Activated naive CD4-positive, alpha-beta T cell treated with anti-CD3 and anti-CD28 coated beads, Interleukin-2, amount 50 U/mL, for 16 hours (primary cell): ENCODE measurements around the gene INCA1.

Source experiments
- DNase-seq: peaks from one replicate; pipeline ENCODE4 v3.0.0-alpha.2; 2020

Gene INCA1

DNA sequence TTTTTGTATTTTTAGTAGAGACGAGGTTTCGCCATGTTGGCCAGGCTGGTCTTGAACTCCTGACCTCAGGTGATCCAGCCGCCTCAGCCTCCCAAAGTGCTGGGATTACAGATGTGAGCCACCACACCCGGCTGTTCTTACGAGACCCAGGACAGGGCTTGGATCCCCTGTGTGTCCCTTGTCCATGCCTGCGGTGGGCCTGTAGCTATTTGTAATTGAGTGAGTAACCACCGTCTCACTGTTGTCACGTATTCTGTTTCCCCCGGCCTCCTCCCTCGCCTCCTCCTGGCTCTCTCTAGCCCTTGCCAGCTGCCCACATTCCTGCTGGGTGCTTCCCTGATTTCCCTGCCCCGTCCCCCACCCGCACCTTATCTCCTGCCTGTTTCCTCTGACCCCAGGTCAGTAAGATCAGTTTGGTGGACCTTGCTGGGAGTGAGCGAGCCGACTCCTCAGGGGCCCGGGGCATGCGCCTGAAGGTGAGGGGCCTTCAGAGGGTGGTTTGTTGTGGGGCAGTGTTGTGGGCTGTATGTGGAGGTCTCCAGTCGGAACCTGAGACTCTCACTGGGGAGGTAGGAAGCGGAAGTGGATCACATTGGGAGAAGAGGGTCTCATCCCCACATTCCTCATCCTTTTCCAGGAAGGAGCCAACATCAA is 6.0 kb upstream of the INCA1 start:
- no peak for DNase-seq

DNA sequence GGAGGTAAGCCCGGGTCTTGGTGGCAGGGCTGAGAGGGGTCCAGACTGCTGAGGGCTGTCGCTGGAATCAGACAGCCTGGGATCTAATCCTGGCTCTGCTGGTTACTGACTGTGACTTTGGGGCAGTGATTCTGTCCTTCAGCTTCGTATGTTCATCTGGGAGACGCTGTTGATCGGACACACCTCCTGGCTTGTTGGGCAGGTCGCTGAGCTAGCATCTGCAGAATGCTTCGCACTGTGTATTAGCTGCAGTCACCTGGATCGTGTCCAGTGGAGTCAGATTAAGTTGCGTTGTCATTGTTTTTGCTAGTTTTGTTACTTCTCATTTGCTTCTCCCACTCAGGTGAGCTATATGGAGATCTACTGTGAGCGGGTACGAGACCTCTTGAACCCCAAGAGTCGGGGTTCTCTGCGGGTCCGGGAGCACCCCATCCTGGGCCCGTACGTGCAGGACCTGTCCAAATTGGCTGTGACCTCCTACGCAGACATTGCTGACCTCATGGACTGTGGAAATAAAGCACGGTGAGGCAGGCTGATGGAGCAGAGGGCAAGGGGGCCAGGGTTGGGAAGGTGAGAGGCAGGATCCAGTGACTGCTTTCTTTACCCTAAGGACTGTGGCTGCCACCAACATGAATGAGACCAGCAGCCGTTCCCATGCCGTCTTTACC is 4.9 kb upstream of the INCA1 start:
- no peak for DNase-seq

DNA sequence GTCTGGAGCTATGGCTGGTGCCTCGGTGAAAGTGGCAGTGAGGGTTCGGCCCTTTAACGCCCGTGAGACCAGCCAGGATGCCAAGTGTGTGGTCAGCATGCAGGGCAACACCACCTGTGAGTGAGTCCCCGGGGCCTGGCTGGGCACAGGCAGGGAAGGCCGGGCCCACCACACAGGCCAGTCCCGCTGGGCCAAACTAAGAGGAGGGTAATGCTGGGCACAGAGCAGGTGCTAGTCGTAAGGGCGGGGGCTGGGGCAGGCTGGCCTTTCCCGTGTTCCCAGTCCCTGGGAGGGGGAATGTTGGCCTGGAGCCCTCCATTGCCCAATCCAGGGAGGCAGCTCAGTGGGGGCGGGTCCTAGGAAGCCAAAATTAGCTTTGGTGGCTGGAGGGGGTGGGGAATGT is 2.9 kb upstream of the INCA1 start:
- no peak for DNase-seq

DNA sequence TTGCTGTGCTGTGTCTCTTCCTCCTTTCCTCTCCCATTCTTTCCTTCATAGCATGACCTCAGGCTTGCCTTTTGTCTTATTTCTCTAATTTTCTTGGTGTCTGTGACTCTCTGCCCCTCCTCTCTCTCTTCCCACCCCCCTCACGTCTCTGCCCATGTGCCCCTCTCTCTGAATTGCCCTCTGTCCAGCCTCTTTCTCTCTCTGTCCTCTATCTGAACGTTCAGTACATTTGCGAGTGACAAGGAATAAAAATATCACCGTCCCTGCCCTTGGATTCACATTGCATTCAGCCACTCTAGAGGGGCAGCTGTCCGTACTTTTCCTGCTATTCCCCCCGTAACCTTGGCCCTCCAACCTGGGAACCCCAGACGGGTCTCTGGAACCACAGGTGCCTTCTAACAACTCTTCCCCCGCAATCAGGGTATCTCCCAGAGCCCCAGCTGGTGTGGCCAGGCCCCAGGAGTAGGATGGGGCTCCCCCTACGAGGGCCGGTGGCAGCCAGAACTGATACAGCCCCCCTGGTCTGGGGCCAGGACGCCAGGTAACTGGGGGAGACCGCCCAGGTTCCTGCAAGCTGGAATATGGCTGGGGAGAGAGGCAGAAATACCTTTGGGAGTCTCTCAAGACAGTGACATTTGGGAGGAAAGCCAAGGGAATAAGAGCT is 2.2 kb upstream of the INCA1 start:
- no peak for DNase-seq

DNA sequence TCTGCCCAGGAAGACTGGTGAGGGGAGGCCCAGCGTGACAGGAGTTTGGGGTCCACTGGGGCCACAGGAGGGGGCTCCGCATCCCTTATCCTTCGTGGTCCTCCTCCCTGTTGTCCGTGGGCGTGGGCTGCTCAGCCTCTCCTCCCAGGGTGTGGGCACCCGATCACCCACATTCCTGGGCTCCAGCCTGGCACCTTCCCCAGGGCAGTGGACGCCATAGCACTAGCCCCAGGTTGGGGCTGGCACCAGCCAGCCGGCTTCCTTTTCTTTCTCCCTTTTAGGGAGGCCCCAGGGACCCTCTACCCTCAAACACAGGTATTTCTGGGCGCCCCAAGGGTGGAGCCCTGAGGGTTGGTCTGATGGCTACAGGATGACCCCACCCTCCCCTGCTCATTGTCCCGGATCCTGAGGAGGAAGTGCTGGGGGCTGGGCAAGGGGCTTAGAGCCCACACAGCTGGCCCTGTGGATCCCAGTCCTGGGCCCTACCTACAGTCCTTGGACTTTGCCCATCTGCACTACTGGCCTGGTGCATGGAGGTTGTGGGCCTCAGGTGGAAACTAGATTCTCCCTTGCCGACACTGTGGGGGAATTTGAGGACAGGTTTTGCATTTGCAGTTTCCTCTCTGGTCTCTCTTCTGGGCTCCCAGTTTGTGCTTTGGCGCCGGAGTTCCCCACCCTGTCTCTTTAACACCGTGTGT is 1.6 kb upstream of the INCA1 start:
- DNase-seq, result no peak

DNA sequence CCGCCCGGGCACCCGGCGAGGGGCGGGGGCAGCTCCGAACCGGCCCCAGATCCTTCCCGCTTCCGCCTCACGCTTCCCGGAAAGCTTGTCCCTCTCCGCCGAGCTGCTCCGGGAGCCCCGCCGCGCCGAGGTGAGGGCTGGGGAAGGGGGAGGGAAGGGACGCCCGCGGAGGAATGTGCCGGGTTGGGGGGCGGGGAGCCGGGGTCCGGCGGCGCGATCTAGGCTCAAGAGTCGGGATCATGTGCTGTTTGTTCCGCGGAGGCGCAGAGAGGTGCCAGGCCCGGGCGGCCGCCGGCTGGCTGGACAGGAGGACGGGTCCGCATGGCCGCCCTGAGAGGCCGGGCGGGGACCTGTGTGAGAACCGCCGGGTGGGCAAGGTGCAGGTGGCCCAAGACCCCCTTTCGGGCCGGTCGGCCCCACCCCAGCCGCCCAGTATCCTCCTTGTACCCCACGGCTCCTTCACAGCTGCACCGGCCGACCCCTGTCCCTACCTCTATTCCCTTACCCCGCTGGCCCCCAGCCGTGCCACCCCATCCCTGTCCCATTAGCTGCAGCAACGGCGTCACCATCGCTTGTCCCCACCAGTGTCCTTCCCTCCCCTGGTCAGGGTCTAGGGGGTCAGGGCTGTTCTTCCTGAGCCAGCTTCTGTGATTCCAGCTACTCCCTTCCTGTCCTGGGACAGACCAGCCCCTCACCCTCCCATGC is 857 bp upstream of the INCA1 start:
- DNase-seq, result no peak

DNA sequence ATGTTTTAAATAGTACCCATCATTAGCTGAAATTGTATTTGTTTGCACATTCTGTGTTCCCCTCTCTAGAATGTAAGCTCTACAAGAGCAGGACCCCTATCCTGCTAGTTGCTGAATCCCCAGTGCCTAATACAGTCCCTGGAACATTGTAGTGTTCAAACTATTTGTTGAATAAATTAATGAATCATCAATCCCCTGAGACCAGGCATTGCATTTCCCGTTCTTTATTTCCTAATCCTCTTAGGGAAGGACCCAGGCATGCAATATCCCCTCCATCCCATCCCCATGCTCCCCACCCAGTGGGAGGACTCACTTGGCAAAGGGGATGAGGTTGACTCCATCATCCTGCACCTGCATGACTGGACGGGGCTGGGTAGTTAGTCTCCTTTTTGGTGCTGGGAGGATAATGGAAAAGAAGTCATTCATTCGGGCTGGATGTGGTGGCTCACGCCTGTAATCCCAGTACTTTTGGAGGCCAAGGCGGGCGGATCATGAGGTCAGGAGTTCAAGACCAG is 3.2 kb downstream of the INCA1 start:
- DNase-seq, result no peak

DNA sequence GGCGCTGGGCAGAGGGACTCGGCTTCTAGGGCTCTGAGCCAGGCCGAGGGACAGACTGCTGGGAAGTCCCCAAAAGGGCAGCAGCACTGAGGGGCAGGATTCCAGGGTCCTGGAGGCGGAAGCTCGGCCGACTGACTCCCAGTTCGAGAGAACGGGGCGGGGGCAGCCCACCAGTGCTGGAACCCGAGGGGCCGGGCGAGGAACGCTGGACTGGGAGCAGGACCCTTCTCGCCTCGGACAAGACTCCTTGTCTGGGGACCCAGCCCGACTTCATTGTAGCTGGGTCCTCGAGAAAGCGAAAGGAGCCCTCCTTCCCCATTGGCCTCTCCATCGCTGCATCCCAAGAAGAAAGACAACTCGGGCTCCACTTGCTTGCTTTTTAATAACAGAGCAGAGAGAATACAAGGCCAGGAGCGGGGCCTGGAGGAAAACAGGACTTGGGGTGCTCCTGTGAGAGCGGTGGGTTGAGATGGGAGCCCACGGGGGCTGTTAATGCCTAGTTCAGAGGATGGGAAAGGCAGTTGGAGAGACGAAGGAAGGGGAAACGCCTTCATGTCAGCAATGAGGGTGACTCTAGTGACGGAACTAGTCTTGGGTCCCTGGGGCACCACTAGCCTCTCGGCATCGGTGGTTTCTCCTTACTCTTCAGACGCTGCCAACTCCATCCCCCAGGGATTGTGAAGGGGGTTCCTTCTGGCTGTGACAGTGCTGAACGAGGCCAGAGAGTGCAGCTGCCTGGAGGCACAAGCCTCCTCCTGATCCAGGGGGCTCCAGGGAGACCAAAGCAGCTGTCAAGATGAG is 9.4 kb downstream of the INCA1 start:
- DNase-seq, result no peak

DNA sequence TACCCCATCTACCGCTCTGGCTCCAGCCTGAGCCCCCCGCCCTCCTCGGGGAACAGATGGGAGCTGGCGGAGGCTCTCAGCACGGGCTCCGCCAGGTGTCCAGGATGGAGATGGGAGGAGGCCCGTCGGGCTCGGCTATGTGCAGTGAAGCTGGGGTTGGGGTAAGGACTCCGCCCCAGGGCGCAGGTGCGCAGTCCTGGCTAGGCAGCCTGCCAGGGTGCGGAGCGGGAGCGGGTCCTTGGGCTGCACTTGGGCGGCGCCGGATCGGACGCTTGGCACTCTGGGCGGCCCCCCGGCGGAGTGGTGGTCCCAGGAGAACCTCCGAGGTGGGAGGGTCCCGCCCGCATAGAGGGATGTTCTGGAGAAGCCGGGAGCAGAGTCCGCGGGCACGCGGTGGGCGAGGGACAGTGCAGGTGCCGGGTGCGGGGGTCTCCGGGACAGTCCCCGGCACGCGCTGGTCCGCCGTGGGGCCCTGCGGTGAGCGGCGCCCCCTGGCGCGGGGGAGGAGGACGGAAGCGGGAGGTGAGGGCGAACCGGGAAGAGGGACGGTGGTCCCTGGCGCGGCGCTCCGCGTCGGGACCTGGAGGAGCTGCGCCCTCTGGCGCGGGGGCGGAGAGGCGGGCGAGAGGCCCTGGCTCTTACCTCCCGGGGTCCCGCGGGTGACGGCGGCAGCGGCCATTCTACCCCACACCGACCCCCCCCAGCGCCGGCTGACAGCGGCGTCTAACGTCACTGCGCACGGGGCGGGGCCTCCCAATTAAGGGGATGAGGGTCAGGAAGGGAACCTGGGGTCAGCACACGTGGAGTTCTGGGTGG is 10.2 kb downstream of the INCA1 start, which contains the start of gene CAMTA2:
CAMTA2 (minus strand) TSS at position 725 of the 816 bp plus-strand sequence. CDS start 1,453 bp downstream, outside the sequence.
- DNase-seq, result peak; percentile 90

DNA sequence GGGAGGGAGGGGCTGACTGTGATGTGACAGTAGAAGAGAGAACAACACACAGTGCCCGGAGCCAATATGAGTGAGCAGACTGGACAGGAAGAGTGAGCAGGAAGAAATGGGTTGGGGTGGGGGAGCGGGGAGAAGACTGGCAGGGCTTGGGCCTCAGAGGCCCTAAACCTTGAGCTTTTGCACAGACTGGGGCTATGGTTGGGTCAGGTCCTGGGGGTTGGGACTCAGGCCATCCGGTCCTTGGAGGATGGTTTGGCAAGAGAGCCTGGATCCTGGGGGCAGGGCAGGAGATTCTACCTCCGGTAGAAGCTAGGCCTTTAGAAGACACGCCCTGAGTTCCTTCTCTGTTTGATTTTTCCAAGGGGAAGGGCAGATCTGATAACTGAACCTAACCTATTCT is 10.9 kb downstream of the INCA1 start:
- DNase-seq, result no peak

DNA sequence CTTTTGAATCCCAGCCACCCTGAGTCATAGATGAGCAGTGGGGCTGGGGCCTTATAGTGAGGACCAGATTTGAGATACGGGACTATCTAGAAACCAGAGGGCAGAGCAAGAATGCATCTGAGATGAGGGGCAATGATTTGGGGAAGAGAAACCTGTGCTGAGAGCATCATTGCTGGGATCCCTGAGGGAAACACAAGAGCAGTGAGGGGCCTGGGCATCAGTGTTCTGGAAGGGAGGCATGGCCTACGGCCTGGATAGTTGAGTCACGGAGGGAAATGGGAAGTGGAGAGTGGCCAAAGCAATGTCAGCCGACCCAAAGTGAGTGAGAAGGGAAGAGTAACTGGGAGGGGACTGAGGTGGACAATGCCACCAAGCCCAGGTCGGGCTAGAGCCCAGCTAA is 15.0 kb downstream of the INCA1 start:
- DNase-seq, result no peak

DNA sequence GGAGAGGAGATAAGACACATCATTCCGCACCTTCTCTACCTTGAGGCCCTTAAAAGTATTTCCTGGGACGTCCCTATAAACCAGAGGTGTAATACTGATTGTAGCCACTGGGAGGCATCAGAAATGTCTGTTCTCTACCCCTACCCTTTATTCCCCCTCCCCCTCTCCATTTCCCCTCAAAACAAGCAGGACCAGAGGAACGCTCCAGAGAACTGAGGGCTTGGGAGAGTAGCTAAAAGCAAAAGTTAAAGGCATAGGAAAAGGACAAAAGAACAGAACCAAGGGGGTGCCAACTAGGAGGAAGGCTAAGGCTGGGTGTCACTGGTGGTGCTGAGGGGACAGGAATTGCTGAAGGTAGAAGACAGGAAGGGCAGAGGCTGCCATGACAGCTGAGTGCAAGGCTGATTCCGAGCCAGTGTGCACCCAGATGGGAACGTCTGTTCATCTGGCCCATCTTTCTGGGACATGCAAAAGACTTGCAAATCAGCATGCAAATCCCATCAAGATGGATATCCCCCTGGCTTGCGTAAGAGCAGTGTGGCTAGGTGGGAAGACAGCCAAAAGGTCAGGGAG is 16.6 kb downstream of the INCA1 start:
- no peak for DNase-seq

DNA sequence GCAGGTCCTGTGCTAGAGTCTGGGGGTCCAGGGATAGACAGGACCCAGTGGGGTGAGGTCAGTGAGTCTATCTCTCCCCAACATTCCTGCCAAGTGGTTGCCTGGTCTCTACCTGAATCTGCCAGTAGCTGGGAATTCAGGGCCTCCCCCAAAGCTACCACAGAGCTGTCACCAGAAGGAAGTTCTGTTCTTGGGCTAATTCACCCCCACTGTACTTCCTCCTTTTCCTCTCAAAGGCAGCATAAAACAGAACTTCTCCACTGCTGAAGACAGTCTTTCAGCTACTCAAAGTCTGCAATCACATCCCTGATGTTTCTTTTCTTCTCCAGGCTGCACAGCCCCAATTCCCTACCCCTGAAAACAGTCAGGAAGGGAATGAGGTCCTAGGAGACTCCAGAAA is 18.6 kb downstream of the INCA1 start:
- DNase-seq, result no peak

DNA sequence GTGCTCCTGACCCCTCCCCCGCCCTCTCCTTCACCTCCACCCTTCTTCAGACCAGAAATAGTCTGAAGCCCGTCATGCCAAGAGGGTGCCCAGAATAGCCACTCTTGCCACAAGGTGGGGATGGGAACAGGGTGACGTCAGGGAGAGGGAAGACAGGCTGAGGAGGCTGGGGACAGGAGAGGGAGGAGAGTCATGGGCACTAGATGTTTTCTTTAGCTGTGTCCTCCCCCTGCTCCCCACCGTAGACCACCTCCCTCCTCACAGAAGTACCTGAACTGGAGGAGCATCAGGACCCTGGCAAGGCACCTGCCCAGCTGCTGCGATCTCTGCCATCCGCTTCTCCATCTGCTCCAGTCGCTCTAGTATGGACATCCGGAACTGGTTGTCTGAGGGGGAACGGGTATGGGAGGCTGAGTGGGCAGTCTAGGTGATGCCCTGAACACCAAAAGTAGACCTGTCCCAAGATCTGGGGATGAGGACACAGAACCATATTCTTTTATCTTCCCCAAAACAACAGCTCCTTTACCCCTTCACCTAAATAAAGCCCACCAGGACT is 23.1 kb downstream of the INCA1 start:
- no peak for DNase-seq

DNA sequence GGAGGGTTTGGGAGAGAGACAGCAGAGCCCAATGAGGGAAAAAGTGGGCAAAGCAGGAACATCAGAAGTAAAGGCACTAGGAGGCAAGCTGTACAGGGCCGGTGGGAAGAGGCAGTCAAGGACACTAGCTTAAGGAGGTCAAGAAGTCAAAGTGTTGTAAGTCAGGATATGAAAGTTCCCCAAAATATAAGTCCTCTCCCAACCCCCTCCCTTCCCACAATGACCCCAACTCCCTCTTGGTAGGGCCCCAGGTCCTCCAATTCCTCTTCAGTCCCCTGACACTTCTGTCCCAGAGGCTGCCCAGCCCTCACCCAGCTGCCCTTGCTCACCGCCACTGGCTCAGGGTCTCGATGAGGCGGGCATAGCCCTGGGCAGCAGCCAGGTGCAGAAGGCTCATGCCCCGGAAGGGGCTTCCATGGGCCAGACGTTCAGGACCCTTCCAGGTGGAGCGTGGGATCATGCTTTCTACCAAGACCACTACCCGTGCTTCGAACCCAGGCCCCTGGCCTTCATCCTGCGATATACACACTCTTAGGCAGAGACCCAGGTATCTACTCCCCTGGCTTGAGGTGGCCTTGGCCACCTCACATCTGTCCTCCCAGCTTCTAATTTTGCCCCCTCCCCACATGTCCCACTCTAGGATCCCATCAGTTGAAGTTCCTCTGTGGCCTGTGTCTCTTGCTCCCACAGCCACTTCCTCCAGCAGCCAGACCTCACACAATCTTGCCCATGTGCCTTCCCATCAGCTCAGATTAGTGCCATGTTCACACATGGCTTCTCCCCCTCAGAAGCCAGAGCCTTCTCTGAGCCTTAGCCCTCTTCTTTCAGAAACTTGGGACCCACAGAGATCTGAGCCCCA is 23.8 kb downstream of the INCA1 start:
- no peak for DNase-seq

DNA sequence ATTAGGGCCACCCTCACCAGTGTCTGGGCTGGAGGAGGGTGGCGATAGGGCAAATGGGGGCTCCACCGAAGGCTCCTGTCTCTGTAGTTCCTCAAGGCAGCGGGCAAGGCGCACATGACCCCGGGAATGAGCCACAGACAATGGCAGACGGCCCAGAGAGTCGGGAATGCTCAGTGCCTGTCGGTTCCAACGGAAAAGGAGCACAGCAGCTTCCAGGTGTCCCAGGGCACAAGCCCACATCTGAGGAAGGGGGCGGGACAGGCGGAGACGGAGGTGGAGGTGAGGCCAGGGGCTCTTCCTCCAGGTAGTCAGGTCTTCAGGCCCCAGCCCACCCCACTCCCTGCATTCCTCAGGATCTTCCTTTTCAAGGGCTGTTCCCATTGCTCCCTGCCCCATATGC is 24.6 kb downstream of the INCA1 start:
- DNase-seq, result no peak

DNA sequence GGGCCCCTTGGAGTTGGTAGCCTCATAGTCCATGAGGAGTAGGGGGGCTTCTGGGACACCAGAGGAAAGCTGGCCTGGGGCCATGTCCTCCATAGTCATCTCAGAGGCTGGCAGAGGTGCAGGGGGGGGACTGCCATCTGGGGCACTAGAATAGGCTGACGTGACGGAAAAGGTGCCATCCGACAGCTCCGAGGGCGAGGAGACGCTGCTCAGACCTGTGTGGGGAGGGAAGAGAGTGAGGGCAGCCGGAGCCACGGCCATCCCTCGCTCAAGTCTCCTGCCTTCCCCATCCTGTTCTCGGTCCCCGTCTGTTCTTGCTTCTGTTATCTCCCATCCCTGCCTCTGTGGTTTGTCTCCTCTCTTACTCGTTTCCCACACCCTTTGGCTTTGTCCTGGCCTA is 25.0 kb downstream of the INCA1 start:
- no peak for DNase-seq

DNA sequence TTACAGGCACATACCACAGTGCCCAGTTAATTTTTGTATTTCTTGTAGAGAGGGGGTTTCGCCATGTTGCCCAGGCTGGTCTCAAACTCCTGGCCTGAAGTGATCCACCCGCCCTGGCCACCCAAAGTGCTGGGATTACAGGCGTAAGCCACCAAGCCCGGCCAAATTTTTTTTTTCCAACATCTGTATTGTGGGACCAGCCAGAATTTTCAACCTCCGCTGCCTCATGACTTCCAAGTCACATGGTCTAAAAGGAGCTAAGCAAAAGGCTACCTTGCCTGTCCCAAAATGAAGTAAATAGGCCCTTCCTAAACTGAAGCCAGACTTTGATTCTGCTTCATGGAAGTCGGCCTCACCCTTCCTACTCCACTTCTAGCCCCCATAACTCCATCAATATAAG is 25.5 kb downstream of the INCA1 start:
- DNase-seq, result no peak

DNA sequence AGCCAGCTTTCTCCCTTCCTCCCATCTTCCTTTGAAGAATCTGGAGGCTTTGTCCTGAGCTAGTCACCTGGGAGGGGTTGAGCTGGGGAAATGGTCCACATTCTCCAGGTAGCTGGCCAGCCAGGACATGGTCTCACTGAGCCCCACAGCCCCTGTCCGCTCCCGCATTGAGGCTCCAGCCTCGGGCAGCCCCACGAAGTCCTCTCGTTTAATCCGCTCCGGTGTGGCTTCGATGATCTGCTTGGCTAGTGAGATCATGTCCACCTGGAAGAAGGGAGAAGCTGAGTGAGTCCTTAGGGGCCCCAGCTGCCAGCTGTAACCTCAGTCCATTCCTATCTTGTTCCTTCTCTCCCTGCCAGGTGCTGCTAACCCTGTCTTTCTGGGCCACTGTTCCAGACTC is 27.0 kb downstream of the INCA1 start:
- DNase-seq, result no peak
